BLaER1 treated with 17β-estradiol and CSF1 and Interleukin-3, amounts not matched to agents 10 nM and 100 nM (cell line): ENCODE results near the gene ERF.

Experiments
- H3K27ac ChIP-seq, 11 experiments: shearing (Covaris generic); formaldehyde crosslinking; 2 replicates each; pipeline ENCODE4 v1.8.1; 2022
- H3K27me3 ChIP-seq, 11 experiments: shearing (Covaris generic); formaldehyde crosslinking; 2 replicates each; pipeline ENCODE4 v1.8.1; 2022
- H3K36me3 ChIP-seq, 11 experiments: shearing (Covaris generic); formaldehyde crosslinking; 2 replicates each; pipeline ENCODE4 v1.8.1; 2022
- H3K4me1 ChIP-seq, 10 experiments: shearing (Covaris generic); formaldehyde crosslinking; 2 replicates each; pipeline ENCODE4 v1.8.1; 2022
- H3K4me2 ChIP-seq, 11 experiments: shearing (Covaris generic); formaldehyde crosslinking; 2 replicates each; pipeline ENCODE4 v1.8.1; 2022
- H3K4me3 ChIP-seq, 10 experiments: shearing (Covaris generic); formaldehyde crosslinking; 2 replicates each; pipeline ENCODE4 v1.8.1; 2022
- H3K9ac ChIP-seq, 11 experiments: shearing (Covaris generic); formaldehyde crosslinking; 2 replicates each; pipeline ENCODE4 v1.8.1; 2022
- H3K9me3 ChIP-seq, 11 experiments: shearing (Covaris generic); formaldehyde crosslinking; replicated peaks in 1 of 11; 2 replicates each; pipeline ENCODE4 v1.8.1; 2022
- H4K20me1 ChIP-seq, 11 experiments: shearing (Covaris generic); formaldehyde crosslinking; 2 replicates each; pipeline ENCODE4 v1.8.1; 2022
- Cebpa-rat ChIP-seq, 11 experiments: shearing (Covaris generic); IDR thresholded peaks; 2 replicates each; pipeline ENCODE4 v1.8.1; 2022

ERF gene

DNA sequence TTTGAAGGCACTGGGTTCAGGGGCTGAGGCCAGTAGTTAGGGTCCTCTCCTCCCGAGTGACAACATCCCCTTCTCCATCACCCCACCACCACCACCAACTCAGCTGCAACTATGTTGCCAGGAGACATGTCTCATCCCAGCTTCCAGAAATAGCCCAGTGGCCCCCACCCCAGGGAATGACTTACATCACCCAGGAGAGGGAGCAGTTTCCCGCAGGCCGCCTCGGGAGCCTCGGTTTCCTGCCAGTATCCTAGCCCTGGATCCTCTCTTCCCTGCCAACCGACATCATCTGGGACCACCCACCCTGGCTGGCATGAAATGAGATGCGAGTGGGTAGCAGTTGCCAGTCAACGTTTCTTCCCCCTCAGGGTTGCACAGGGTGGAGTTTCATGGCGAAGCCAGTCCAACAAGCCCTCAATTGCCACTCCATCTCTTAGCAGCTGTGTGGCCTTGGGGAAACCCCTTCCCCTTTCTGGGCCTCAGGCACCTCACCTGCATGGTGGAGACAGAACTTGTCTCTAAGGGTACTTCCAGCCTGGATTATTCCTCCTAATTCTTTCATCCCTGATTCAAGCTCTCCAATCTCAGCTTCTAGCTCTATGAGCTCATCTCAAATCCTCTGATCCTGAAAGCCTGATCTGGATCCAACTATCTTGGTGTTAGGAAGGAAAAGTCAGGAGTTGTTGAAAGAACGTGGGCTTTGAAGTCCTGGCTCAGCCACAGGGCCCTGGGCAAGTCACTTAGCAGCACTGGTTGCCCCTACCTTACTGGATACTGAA lies 8.6 kb downstream of the ERF start:
- Histone ChIP-seq H3K4me1 (peaks cover 51 to 69% (median 59%) of the 10 kb centered on the region in 10 experiments), H3K27me3 (no peaks in the 10 kb centered on the region), H3K27ac (peak overlapping the region in 8 of 11 experiments; percentile 29 to 94 (median 90); a peak in 12 of 22 replicates), H3K4me3 (no peak overlapping the region), H3K9me3 (no peaks in the 10 kb centered on the region), H3K9ac (peak overlapping the region in 8 of 11 experiments; percentile 3 to 95 (median 43); a peak in 13 of 22 replicates), H4K20me1 (peaks cover 19 to 56% (median 43%) of the 10 kb centered on the region in 11 experiments; a peak in 21 of 22 replicates), H3K4me2 (peak overlapping the region; percentile 89 to 100 (median 97)), H3K36me3 (peaks cover 22 to 38% (median 29%) of the 10 kb centered on the region in 11 experiments; a peak in 21 of 22 replicates)
- no peak for TF ChIP-seq Cebpa-rat (IDR thresholded peaks at IDR 0.05)

DNA sequence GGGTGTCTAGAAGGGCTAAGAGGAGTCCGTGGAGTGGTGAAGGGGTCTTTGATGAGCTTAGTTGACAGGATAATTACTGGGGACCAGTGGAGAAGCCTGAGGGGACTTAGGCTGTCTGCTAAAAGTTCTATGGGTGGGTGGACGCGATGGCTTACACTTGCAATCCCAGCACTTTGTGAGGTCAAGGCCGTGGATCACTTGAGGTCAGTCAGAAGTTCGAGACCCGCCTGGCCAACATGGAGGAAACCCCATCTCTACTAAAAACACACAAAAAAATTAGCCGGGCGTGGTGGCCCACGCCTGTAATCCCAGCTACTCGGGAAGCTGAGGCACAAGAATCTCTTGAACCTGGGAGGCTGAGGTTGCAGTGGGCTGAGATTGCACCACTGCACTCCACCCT lies 9.7 kb downstream of the ERF start:
- Histone ChIP-seq H3K27ac (peak overlapping the region in 10 of 11 experiments; percentile 23 to 94 (median 92); a peak in 18 of 22 replicates), H3K36me3 (peaks cover 19 to 38% (median 28%) of the 10 kb centered on the region in 11 experiments), H4K20me1 (peaks cover 10 to 54% (median 43%) of the 10 kb centered on the region in 11 experiments; a peak in 21 of 22 replicates), H3K4me1 (peaks cover 52 to 70% (median 60%) of the 10 kb centered on the region in 10 experiments), H3K27me3 (no peaks in the 10 kb centered on the region), H3K9ac (peak overlapping the region; percentile 18 to 99 (median 96); a peak in 17 of 22 replicates), H3K4me3 (peak overlapping the region in 4 of 10 experiments; percentile 87 to 94 (median 88); a peak in 4 of 20 replicates), H3K9me3 (no peaks in the 10 kb centered on the region), H3K4me2 (peak overlapping the region; percentile 89 to 100 (median 97))
- no peak for TF ChIP-seq Cebpa-rat (IDR thresholded peaks at IDR 0.05)

DNA sequence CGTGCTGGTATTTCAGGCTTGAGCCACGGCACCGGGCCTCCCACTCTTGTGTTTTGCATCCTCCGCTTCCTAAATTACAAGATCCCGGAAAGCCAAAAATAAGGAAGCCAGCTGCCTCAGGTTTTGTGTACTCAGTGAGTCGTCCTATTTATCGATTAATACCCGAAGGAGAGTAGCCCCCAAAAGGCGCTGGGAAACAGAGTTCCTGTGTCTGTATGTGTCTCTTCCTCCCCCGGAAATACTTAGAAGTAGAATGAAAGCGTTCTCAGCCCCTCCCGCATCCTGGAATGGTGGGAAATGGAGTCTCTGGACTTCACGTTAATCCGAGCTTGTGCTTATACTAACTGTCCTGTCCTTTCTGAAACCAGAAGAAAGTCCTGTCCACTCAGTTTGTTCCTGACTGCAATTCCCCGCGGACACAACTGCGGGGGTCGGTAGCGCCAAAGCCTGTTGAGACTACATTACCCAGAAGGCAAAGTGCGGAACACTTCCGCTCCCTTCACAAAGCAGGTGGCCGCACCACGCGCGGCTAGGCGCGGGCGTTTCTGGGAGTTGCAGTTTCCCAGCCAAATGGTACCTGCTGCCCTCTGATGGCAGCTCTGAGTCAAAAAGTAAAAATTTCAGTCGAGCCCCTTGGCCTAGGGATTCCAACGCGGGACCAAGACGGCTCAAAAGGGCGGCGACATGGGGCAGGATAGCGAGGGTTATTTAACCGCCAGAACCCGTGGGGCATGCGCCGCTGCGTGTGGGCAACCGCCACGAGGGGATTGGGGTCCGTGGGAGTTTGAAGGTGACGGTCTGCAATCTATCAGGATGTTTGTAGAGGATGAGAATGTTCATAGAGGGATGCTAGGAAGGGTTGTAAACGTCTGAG lies 10.3 kb downstream of the ERF start:
- Histone ChIP-seq H3K27me3 (no peaks in the 10 kb centered on the region), H4K20me1 (peaks cover 9 to 54% (median 43%) of the 10 kb centered on the region in 11 experiments; a peak in 21 of 22 replicates), H3K36me3 (peaks cover 13 to 38% (median 28%) of the 10 kb centered on the region in 11 experiments; a peak in 21 of 22 replicates), H3K27ac (peak overlapping the region; percentile 65 to 96 (median 92)), H3K4me3 (peak overlapping the region; percentile 87 to 98 (median 90)), H3K9me3 (no peaks in the 10 kb centered on the region), H3K4me1 (peaks cover 54 to 70% (median 60%) of the 10 kb centered on the region in 10 experiments), H3K4me2 (peak overlapping the region; percentile 89 to 100 (median 97)), H3K9ac (peak overlapping the region; percentile 95 to 99 (median 97))
- no peak for TF ChIP-seq Cebpa-rat (IDR thresholded peaks at IDR 0.05)

DNA sequence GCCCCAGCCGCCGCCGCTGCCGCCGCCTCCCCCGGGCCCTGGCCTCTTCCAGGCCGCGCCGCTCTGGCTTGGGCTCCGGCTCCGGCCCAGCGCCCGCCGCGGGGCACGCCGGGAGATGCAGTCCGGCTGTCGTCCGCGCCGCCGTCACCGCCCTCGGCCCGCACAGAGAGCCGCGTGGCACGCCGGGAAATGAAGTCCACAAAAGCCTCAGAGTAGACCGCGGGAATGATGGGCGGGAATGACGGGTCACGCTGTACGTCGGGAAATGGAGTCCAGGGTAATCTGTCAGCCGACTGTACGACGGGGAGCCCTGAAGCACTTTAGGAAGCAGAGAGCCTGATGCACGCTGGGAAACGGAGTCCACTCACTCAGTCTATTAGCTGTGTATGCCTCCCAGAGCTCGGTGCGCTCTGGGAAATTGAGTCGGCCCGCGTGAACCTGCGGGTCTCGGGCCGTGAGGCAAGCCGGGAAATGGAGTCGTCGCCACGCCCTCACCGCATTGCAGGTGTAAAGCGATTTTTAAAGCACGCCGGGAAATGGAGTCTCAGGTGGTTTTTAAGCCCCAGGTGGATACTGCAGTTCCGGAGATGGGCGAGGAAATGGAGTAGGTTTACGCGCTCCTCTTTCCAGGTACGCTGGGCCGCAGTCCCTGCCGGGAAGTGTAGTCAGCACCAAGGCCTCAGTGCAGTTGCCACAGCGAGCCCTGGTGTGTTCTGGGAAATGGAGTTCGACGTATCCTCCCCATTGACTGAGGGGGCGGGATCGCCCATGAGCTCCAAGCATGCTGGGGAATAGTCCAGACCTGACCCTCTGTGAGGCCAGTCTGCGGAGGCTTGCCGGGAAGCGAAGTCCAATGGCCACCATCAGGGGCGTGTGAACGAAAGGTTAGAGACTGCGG lies 12.2 kb downstream of the ERF start, which contains the start of gene GSK3A:
Gene GSK3A (minus strand): TSS at position 91 of the 898 bp plus-strand sequence. CDS start 137 bp downstream, outside the sequence.
- peaks cover 54 to 65% (median 62%) of the 10 kb centered on the region in 10 experiments for H3K4me1 ChIP-seq
- no peaks in the 10 kb centered on the region for H3K9me3 ChIP-seq
- H4K20me1 ChIP-seq, result peaks cover 15 to 59% (median 47%) of the 10 kb centered on the region in 11 experiments; a peak in 19 of 22 replicates
- TF ChIP-seq Cebpa-rat (IDR thresholded peaks at IDR 0.05), result no peak
- H3K36me3 ChIP-seq, result peaks cover 12 to 43% (median 32%) of the 10 kb centered on the region in 11 experiments; a peak in 20 of 22 replicates
- peak within 1 kb of the TSS; percentile 95 to 99 (median 97) for H3K9ac ChIP-seq
- peak within 1 kb of the TSS; percentile 87 to 96 (median 92) for H3K27ac ChIP-seq
- H3K27me3 ChIP-seq, result no peaks in the 10 kb centered on the region
- peak within 1 kb of the TSS; percentile 87 to 98 (median 90) for H3K4me3 ChIP-seq
- H3K4me2 ChIP-seq, result peak within 1 kb of the TSS; percentile 93 to 100 (median 97)

DNA sequence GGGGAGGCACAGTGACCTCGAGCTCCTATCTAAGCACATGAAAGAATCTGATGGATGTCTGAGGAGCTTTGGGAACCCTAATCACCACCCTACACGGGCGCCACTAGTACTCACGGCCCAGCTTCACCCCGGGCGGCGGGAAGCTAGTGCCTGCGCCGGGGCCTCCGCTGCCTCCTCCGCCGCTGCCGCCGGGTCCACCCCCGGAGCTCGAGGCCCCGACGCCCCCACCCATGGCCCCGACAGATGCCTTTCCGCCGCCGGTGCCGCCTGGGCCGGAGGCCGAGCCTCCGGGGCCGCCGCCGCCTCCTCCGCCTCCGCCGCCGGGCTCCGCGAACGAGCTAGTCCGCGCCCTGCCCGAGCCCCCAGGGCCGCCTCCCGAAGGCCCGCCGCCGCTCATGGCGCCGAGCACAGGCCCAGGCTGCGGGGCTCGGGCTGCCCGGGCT lies 12.8 kb downstream of the ERF start:
- Histone ChIP-seq H3K4me3 (peak overlapping the region; percentile 87 to 98 (median 90)), H3K36me3 (peaks cover 12 to 46% (median 33%) of the 10 kb centered on the region in 11 experiments; a peak in 21 of 22 replicates), H3K27ac (peak overlapping the region; percentile 87 to 96 (median 92)), H3K9ac (peak overlapping the region; percentile 95 to 99 (median 97)), H3K4me1 (peaks cover 51 to 63% (median 59%) of the 10 kb centered on the region in 10 experiments), H3K27me3 (no peaks in the 10 kb centered on the region), H3K9me3 (no peaks in the 10 kb centered on the region), H4K20me1 (peaks cover 15 to 60% (median 45%) of the 10 kb centered on the region in 11 experiments; a peak in 19 of 22 replicates), H3K4me2 (peak overlapping the region; percentile 82 to 98 (median 95))
- no peak for TF ChIP-seq Cebpa-rat (IDR thresholded peaks at IDR 0.05)

DNA sequence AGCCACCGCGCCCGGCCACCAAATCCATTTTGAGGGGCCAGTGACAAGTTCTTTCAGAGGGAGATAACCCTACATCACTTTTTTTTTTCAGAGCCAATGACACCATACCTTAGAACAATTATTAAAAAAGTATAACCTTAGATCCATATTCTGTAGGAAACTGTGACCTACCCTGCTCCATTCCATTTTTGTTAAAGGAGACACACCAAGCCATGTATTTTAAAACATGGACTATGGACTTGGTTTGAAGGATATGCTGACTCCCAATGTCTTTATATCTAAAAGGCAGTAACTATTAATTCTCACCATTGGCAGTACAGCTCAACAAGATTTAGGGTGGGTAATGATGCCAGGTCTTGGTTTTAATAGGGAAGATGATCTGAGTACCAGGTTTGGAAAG lies 13.6 kb downstream of the ERF start:
- Histone ChIP-seq H3K4me2 (peak overlapping the region; percentile 82 to 98 (median 95)), H3K27me3 (no peaks in the 10 kb centered on the region), H3K36me3 (peaks cover 19 to 47% (median 39%) of the 10 kb centered on the region in 11 experiments), H3K4me1 (peaks cover 43 to 54% (median 51%) of the 10 kb centered on the region in 10 experiments), H3K9me3 (no peaks in the 10 kb centered on the region), H4K20me1 (peaks cover 17 to 60% (median 48%) of the 10 kb centered on the region in 11 experiments; a peak in 19 of 22 replicates), H3K9ac (peak overlapping the region; percentile 95 to 99 (median 97)), H3K4me3 (peak overlapping the region; percentile 87 to 98 (median 90)), H3K27ac (peak overlapping the region in 9 of 11 experiments; percentile 88 to 96 (median 92); a peak in 18 of 22 replicates)
- no peak for TF ChIP-seq Cebpa-rat (IDR thresholded peaks at IDR 0.05)

DNA sequence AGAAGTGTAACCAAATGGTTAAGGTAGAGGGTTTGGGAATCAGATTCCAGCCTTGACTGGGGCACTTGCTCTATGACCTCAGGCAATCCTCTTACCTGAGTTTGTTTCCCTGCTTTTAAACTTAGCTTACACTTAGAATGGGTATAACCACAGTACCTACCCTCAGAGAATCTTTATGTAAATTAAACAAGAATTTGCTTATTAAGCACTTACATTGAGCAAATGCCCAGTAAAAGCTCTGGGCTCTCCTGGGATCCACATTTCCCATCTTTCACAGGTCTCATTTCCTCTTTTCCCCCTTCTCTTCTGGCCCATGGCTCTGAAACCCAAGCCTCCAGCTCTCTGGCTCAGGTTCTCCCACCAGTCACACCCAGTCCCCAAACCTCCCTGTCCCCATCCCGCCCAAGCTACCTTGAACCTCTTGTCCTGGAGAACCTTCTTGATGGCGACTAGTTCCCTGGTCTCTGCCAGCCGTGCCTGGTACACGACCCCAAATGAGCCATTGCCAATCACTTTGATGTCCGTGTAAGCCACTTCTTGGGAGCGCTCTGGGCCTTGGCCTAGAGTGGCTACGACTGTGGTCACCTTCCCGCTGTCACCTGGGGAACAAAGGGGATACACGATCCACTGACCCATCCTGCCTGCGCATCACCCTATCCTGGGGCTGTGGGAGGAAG lies 15.2 kb downstream of the ERF start:
- H3K9ac ChIP-seq, result peak overlapping the region in 3 of 11 experiments; percentile 15 to 99 (median 99); a peak in 1 of 22 replicates
- no peaks in the 10 kb centered on the region for H3K9me3 ChIP-seq
- peaks cover 29 to 70% (median 58%) of the 10 kb centered on the region in 11 experiments; a peak in 20 of 22 replicates for H4K20me1 ChIP-seq
- H3K27me3 ChIP-seq, result no peaks in the 10 kb centered on the region
- no peak overlapping the region for H3K27ac ChIP-seq
- no peak overlapping the region; a peak in 1 of 20 replicates for H3K4me3 ChIP-seq
- H3K36me3 ChIP-seq, result peaks cover 35 to 63% (median 55%) of the 10 kb centered on the region in 11 experiments
- peaks cover 28 to 40% (median 36%) of the 10 kb centered on the region in 10 experiments for H3K4me1 ChIP-seq
- TF ChIP-seq Cebpa-rat (IDR thresholded peaks at IDR 0.05), result no peak
- H3K4me2 ChIP-seq, result peak overlapping the region; percentile 82 to 98 (median 95); a peak in 19 of 22 replicates
